GM19043 (cell line): ENCODE measurements around the gene GBE1.

Source experiments
- ATAC-seq: cut with Tn5 transposase; IDR thresholded peaks from one replicate; pipeline ENCODE4 v1.9.1; 2021; ENCODE audit warnings: low read depth; ENCODE audit not compliant: unreplicated experiment

Gene GBE1

DNA sequence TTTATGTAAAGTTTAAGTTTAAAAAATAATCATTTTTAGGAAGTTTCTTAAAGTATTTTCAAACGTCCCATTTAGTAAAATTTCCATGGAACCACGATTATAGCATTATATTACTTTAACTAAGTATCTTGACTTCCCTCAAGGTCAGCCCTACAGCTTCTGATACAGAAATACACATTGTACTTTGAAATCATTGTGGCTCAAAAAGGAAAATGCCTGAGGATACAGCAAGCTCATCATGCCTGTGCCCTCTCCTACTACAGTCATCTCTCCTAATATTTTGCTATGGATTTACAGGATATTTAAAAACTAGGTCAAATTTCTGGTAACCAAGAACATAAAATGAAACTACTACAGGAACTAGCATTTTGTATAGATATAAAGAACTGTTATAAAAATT lies 51.8 kb downstream of the GBE1 start:
- no peak for ATAC-seq

DNA sequence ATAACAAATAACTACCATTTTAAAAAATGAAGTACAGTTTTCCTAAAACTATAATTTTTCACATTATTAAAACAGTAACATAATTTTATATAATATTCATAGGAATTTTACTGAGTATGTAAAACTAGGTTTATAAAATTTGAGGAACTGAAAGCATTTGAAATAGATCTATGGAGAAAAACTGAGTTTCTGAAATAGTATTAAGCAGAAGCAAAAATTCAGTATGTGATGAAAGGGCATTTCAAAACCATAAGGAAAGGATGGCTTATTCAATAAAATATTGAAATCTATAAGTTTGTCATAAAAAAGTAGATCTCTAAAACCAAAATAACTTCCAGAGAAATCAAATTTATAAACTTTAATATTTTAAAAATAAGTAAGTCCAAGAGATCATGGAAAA lies 53.4 kb downstream of the GBE1 start:
- ATAC-seq, result no peak

DNA sequence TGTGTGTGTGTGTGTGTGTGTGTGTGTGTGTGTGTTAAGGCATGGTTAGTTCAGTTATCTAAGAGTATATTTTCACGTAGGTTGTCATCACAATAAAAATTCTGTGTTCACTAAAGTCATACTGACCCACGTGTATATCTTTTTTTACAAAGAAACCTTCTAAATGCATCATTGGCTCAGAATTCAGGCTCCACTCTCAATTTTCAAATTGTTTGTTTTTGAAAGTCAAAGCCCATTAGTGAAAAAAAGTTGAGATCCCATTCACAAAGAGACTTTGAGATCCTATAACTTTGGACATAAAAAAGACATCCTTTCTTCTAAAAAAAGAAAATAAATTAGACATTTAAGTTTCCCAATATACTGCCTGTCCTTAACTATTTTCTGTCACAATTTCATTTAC lies 59.3 kb downstream of the GBE1 start:
- no peak for ATAC-seq

DNA sequence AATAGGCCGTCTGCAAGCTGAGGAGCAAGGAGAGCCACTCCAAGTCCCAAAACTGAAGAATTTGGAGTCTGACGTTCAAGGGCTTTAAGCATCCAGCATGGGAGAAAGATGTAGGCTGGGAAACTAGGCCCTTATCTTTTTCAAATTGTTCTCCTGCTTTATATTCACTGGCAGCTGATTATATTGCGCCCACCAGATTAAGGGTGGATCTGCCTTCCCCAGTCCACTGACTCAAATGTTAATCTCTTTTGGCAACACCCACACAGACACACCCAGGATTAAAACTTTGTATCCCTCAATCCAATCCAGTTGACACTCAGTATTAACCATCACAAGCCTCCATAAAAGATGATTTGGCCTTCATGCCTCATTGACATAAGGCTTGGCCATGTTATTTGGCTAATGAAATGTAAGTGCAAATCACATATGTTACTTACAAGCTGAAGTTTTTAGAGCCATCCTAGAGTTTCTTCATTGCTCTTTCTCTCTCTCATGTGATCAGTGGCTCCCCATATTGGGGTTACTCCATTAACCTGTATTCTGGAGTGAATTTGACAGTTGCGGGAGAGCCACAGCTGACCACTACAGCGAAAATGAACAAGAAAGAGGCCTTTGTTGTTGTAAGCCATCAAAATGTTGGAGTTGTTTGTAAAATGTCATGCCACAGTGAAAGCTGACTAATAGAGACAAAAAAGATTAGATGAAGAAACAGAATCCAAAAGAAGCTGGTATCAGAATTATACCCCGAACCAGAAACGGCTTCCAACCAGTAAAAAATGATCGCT lies 61.7 kb downstream of the GBE1 start:
- no peak for ATAC-seq

DNA sequence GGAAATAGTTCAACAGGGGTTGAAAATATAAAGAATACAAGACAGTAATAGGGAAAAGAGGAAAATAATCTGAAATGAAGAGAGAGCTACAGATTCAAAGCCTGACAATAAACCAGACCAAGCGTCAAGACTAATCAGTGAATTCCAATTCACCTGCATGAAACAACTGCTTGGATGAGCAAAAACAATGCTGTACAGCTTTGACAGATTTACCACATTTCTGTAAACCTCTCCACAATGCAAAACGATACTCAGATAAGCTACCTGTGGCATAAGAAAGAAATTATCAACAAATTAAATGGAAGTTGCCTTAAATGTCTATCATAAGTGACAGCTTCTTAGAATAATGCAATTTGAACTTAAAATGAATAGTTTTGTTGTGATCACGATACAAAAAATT lies 65.4 kb downstream of the GBE1 start:
- ATAC-seq, result no peak

DNA sequence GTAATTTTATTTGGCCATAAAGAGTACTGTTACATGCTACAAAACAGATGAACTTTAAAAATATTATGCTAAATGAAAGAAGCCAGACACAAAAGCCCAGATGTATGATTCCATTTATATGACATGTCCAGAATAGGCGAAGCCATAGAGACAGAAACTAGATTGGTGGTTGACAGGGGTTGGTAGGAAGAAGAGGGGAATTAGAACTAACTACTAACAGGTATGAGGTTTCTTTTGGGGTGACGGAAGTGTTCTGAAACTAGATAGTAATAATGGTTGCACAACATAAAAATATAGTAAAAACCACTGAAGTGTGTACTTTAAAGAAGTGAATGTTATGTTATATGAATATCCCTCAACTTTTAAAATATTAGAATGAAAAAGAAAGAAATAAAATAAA lies 66.1 kb downstream of the GBE1 start:
- no peak for ATAC-seq

DNA sequence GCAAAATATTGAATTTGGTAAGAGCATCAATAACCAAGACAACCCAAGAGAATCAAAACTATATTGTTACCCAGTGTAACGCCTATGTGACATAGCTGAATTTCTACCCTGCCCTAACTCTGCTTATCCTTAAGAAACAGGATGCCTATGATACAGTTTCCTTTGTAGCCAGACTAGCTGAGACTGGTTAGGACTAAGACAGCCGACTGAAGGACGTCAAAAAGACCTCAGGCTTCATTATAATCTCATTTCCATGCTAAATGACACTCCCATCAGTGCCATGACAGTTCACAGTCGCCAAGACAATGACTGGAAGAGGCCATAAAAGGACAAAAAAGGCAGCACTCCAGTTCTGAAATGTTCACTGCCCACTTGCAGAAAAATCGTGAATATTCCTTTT lies 66.8 kb downstream of the GBE1 start:
- no peak for ATAC-seq

DNA sequence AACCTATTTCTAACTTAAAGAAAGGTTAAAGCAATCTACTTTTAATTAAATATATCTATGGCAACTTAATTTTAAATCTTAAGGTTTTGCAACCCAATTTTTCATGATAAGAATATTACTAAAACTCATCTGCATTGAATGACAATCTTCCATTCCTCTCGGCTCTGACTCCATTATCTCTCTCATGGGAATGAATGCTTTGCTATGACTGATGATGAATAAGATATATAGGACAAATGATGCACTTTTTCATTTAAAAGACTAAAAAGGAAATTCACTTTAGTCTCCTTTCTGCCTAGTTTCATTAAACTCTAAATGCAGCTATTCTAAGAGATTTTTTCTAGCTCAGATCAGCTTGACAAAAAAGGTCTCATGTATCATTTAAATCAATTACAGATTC lies 68.7 kb downstream of the GBE1 start:
- ATAC-seq, result no peak

DNA sequence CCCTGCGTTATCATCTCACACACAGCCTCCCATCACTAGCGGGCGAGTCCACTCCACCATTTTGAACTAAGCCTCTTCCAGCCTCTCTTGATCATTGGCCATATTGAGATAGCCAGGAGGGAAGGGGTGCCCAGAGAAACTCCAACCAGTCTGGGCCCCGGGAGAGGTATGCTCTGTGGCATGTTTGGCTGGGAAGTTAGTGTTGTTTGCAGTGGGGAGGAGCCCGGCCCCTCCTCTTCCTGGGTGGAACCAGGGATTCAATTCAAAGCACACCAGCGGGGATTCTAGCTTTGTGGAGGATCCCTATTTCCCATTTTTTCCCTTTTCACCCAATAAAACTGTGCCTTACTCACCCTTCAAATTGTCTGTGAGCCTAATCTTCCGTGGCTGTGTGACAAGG lies 71.8 kb downstream of the GBE1 start:
- no peak for ATAC-seq

DNA sequence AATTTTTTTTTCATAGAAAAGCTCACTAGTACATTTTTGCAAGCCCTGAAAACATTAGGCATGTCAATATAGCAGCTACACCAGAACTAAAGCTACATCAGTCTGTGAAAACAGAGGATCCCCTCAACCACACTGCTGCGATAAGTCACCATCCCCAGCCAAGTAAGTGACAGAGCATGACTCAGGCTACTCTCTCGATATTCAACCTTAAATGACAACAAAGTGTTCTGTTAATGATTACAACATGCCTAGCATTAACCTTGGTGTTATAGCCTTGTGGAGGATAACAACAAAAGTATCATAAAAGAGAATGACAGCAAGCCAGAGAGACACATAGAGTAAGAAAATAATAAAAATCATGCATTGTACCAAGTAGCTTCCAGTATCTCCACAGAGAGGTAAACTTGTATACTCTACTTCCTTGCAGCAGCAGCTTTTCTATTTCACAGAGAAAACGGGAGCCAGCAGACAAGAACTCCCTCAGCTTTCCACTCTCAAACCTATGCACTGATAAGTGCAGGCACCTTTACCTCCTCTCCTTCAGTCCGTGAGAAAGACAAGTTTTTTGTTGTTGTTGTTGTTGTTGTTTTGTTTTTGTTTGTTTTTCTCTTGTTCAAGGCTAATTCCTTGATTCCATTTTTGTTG lies 76.6 kb downstream of the GBE1 start:
- ATAC-seq, result no peak

DNA sequence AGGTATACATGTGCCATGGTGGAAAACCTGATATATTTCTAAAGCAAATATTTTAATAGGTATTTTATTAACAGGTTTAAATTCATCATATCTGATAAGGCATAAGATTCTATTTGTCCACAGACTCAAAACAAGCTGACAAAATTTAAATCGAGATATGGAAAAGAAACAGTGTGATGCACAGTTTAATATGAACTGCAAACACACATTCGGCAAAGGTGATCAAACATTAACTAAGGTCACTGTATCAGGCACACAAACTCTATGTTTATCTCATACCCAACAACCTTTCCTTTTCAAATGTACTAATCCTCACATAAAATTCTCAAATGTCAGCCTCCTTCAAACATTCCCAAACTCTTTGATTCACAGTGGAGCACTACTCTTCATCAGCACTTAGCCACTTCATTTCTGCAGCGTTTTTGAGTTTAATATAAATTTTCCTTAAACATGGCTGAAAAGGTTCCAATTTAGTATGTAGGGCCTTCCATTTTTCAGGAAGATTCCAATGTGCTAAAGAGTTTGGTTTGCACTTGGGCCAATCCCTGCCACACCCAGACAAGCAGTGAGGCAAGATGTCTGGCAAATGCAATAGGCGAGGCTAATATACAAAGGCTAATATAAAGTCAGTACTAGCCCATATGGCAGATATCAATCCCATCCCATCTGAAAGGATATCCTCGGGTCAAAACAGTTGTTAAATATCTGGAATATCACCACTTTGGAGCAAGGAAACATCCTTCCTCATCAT lies 84.6 kb downstream of the GBE1 start:
- no peak for ATAC-seq

DNA sequence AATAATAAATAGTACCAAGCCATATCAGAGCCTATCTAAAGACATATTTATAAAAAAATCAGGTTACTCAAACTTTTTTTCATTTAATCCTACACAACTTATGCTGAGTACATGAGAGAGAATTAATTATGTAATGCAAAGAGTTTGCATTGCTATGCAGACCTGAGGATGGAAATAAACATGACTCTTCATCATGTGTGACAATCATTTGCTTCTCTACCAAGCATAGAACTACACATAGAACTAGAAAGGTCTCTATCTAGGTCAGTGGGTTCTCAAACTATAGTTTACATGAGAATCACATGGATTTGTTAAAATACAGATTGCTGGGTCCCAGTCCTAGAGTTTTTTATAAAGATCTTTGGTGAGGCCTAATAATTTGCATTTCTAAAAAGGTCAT lies 86.8 kb downstream of the GBE1 start:
- ATAC-seq, result no peak

DNA sequence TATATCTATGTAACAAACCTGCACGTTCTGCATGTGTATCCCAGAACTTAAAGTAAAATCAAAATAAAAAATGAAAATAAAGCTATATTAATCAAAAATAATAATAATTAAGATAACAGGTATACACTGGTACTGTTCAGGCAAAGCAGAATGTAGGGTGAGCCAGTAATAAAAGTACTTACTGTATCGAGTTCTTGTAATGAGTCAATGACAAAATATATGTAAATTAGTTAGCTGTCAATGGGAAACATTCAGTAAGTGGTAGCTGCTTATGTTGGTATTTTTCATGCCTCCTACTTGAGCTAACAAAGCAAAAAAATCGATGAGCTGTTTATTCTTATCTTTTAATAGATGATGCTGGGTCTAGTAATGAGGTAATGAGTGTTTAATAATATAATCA lies 93.2 kb downstream of the GBE1 start:
- ATAC-seq, result no peak

DNA sequence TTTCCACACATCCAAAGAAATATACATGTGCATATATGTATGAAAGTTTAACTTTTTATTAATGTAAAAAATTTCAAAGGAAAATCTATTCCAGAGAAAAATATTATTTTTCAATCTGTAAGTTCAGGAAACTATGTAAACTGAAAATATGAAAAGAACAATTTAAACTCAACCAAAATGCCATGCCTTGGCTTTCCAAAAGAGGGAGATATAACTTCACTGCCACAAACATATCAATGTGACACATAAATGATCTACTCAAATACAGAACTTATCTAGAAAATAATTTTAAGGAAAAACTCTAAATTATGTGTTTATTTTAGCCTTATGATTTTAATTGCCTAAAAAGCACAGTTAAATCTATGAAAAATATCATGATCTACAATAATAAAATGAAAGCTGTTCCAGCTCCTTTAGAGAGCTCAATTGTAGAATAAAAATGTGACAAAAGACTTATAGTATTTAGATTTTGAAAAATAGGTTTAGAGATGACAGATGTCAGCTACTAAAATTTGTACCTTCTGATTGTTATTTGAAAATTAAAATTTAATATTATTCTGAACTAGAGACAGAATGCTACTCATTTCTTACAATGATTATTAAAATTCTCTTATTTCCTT lies 94.8 kb downstream of the GBE1 start:
- ATAC-seq, result no peak

DNA sequence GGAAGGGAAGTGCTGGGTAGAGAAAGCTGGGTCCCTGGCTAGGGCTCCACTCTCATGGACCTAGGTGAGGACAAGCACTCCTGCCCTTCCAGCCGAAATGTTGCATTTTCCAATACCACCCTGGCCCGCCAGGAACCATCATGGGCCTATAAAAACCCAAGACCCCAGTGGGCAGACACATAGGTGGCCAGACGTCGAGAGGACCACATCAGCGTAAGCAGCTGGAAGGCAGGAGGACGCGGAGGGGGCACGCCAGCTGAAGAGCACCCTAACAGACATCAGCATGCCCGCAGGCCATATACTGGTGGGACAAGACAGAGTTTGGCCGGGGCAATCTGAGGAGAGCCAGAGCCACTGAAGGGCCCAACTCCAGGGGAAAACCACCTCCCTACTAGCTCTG lies 98.3 kb downstream of the GBE1 start:
- ATAC-seq, result no peak

DNA sequence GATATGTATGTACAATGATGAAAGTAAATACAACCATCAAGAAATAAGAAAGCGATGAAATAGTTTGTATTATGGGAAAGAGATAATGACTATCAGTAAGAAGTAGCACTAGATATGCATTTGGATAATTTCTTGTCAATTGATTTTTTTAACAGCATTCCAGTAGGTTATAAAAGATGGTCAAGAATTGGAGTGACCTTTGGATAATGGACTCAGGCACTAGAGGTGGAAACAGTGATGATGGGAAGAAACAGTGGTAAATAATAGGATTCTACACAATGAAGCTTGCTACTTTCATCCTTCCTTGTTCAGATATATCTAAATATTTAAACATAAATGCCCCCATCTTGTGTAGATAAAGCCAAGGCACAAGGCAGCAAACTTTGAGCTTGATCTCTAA lies 101.4 kb downstream of the GBE1 start:
- no peak for ATAC-seq

DNA sequence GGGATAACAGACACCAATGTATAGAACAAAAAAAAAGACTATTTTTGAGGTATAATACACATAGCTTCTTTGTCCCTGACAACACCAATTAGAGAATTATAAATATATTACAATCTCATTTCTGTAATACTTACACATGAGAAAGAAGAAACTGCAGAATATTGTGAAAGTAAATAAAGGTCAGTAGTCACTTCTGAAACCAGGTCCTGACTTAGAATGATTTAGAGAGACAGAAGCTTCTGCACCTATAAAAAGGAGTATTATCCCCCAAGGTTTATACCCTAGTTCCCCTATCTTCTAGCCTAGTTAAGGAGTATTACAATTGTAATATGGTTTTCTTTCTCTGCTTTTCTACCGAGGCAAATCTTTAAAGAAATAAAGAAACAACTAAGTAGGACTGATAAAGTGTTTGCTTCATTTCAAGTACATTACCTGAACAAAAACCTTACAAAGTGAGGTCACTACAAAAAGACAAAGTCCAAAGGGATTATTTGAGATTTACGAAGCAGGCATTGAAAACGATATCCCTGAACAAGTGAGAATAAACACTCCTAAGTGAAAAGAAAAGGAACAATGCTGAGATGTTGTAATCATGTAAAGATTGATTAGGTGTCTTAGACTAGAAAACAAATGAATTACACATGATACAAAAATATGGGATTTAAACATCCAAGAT lies 103.0 kb downstream of the GBE1 start:
- no peak for ATAC-seq

DNA sequence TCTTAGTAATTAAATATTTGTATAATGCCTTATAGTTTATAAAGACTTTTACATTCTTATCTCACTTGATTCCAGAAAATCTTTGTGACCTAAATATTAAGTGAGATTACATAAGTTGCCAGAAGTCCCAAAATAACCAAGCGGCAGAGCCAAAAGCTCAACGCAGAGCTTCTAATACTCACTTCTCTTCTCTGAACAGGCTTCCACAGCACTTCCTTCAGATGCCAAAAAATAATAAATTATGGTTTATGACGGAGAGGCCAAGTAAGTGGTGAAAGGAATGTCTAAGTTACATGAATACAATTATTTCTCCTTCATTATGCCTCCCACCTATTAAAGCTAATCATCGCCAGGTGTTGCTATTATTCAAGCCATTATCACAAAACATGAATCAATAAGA lies 110.3 kb downstream of the GBE1 start:
- ATAC-seq, result no peak

DNA sequence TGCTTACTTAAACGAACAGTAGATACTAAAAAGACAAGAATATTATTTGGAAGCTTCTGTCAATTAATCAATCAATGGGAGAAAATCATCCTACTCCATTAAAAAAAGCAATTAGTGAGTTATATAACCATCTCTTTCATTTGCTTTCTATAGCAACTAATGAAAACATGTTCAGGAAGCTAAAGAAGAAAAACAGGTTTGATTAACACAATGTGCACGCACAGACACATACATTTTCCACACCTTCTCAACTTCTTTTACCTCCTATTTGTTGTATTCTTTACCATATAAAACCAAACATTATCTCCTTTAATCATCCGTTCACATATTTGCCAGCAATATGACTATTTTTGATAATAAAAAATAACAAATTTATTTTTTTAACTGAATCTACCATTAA lies 111.3 kb downstream of the GBE1 start:
- no peak for ATAC-seq

DNA sequence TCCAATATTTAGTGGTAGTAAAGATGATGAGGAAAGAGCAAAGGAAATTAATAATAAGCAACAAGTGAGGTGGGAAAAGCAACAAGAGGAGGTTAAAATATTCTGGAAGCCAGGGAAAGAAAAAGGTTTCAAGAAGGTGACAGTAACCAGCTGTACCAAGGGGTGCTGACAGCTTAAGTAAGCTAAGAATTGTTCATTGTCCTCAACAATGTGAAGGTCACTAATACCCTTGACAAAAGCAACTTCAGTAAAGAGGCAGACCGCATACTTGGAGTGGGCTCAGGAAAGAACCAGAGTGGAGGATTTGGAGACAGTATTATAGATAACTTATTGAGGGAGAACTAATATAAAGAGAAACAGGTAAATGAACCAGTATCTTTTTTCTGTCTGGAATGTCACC lies 116.2 kb downstream of the GBE1 start:
- ATAC-seq, result no peak

DNA sequence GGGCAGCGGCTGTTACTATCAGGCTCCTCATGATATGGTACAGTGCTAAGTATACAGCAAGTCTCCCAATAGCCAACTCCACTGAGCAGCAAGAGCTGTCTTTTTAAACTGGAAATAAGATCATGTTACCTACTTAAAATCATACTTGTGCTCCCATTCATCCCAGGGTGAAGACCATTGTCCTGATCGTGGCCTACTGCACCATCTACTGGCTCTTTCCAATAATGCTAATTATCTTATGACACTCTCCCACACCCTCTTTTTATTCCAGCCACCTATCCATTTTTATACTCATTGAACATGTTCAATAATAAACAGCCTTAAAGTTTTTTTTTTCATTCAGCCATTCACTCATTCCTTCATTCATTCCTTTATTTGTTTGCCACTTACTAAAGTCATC lies 117.7 kb downstream of the GBE1 start:
- ATAC-seq, result no peak
